ENCODE data around the gene F12.
"Not testable (repeated sequence)": the region's sequence is repeated elsewhere in the genome, so short reads cannot be mapped to it uniquely, and the experiment has no call there.

The F12 gene

DNA sequence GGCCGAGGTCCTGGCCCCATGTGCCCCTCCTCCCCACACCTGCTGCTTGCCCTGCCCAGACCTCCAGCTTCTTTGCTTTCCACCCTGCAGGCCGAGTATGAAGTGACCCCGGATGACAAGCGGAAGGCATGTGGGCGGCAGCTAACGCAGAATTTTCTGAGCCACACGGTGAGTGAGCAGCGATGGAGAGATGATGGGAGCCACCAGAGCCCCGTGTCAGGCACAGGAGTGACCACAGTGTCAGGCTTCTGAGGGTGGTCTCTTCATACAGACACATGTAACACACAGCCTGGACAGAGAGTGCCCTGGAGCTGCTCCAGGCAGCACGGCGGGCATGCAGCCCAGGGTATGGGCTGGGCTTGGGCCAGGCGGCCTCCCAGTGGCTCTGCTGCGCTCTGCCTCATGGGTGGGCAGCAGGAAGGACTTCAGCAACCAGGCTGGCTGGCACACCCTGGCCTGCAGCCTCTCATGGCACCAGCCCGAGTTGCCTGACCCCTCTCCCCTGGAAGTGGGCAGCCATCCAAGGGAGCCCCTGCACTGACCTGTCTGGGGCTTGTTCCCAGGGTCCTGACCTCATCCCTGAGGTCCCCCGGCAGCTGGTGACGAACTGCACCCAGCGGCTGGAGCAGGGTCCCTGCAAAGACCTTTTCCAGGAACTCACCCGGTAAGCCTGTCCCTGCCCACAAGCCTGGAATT lies 22.9 kb upstream of the F12 start:
- DNase-seq (ENCODE audit: low read depth) = no peak

DNA sequence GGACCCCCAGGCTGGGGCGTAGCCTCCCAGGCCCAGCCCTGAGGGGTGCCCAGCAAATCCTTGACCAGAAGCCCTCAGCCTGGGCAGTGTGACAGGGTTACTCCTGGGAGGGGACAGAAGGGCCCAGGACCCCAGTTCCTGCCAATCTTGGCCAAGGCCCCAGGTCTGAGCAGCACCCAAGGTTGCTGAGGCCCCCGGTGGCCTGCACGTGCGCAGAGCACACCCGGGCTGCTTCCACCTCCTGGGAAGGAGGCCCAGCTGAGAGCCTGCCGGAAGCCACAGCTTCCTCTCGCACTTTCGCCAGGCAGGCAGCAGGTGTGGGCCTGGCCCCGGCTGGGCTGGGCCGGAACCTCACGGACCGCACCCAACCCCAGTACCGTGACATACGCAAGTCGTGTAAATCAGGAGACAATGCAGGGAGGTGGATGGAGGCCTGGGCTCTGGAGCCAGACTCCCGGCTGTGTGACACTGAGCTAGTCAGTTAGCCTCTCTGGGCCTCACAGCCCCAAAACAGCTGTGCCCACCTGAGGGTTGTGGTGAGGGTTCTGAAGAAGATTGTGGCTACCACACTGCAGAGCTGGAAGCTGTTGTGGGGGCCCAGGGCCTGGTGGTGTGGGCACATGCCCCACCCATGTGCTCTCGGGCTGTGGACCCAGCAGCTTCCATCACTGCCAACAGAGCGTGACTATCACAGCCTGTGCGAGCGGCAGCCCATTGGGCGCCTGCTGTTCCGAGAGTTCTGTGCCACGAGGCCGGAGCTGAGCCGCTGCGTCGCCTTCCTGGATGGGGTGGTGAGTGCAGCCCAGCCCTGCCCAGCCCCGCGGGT lies 22.2 kb upstream of the F12 start:
- DNase-seq (ENCODE audit: low read depth) = no peak

GRCh38 chr5:177430972-177431316 lies 21.6 kb upstream of the F12 start:
- no peak for DNase-seq (ENCODE audit: low read depth)

- no peak for DNase-seq (ENCODE audit: low read depth)
Observed at GRCh38 chr5:177430140-177430951, 21.0 kb upstream of the F12 start.

DNA sequence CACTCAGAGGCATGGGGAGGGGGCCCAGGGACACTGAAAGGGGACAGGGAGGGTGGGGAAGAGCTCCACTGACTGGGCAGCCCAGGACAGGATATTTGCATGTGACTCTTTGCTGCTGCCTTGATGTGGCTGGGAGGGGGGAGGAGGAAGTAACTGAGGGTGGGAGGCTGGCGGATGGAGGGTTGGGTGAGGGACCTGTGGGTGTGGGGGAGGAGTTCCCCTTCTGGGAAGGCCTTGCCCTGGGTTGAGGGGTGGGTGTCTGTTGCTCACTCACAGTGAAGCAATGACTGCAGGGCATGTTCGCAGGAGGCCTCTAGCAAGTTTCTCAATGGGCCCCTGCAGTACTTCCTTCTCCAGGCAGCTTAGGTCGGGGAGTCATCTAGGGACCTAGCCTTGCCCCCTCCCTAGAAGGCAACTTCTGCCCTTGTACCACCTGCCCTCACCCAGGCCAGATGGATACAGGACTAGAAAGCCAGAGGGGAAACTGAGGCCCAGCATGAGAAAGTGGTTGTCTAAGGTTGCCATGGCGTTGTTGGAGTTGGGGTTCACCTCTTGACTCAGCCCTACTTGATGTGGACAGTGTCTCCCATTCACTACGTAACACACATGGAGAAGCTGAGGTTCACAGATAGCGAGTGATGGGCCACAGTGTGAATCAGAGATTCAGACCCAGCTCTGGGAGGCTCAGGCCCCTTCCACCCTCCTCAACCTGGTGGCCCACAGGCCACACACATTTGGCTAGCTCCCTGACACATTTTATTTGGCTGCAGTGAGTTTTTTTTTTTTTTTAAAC lies 20.1 kb upstream of the F12 start:
- no peak for DNase-seq (ENCODE audit: low read depth)

DNA sequence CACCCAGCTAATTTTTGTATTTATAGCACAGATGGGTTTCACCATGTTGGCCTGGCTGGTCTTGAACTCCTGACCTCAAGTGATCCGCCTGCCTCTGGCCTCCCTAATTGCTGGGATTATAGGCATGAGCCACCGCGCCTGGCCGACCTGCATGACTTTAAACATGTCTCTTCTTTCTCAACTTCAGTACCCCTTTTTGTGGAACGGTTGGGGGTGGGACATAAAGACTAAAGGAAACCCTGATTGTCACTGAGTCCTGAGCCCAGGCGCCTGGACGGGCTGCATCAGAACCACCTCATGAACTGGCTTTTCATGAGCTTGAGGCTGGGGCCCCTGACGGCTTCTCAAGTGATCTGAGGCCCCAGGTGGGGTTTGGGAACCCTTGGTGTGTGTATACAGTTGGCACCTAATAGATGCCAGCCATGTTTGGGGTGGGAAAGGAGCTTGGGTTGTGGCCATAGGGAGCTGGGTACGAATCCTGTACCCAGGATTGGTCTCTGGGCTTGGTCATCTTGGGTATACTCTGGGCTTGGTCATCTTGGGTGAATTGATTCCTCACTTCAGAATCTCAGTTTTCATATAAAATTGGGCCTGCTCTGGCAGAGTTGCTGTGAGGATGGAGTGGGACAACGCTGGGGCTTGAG lies 19.3 kb upstream of the F12 start:
- no peak for DNase-seq (ENCODE audit: low read depth)

DNA sequence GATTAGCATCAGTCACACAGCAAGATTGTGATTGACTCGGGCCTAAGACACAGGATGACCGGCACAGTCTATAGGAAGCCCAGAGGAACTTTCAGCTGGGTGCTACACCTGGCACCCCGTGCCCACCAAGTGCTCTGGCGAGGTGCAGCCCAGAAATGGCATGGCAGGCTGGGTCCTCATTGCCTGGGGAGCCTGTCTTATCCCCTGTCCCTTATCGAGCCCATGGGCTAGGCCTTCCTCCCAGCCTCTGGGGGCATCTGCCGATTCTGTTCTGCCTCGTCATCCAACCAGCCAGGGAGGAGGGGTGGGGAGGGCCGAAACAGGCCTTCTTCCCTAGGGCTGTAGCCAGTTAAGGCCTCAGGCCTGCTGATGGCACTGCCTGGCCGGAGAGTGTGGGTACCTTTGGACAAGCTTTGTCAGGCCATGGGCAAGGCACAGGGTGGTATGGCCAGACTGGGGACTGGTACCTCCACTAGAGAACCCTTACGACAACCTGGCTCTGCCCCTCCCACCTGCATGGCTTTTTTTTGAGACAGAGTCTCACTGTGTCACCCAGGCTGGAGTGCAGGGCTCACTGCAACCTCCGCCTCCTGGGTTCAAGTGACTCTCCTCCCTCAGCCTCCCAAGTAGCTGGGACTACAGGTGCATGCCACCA lies 18.7 kb upstream of the F12 start:
- DNase-seq (ENCODE audit: low read depth) = no peak

GRCh38 chr5:177427211-177427822 lies 18.0 kb upstream of the F12 start:
- DNase-seq (ENCODE audit: low read depth) = no peak

GRCh38 chr5:177426566-177427210 lies 17.3 kb upstream of the F12 start, which contains the start of gene GRK6:
Gene GRK6, plus strand, starts transcription at chr5:177426676. Its CDS starts 170 bp downstream, at chr5:177426846.
- DNase-seq (ENCODE audit: low read depth) = no peak

DNA sequence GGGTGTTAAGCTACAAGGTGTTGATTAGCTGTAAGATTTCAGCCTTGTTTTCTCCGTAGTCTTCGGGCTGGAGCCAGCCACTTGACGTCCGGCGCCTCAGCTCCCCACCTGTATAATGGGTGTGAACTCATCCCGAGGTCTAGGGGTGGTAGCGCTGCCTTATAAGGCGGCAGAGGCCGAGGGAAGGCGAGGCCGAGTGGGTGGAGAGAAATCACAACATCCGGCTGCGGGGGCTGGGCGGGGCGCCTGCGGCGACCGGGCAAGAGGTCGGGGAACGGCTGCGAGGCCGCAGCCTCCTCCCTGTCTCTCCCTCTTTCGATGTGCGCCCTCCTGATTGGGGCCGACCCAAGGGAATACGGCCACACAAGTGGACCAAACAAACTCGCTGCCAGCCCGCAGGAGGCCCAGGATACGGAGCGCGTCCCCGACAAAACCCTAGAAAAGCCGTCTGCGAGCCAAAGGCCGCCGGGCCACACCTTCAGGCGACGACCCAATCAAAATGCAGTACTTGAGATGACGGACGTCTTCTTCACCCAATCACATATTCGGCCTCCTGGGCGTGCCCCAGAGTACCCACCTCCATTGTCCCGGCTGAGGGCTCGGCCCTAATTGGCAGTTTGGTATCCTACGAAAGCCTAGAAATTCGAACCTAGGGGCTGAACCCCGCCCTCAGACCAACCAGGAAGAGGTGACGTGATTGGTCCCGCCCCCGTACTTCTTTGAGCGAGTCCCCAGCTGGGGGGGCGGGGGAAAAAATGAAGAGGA lies 16.6 kb upstream of the F12 start:
- DNase-seq (ENCODE audit: low read depth) = peak; percentile 100

DNA sequence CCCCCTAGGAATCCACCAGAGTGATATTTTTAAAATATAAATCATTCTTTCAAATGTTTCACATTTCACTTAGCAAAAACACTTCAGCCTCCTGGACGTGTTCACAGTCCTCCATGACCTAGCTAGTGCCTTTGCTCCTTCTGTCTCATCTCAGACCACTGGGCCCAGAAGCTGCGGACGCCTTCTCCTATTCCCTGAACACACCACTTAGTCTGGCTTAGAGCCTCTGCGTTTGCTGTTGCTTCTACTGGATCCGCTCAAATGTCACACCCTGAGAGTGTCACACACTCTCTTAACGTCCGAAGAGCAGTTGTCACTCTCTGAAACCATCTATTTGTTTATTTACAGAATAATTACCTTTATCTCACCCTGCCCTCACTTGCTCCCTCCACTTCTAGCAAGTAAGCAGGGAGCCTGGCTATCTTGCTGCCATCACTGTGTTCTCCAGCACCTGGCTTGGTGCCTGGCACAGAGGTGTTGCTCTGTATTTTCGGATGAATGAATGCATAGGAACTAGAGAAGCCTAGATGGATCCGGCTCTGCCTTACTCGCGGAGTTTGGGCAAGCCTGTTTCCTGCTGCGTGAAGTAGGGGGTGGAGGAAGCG lies 15.9 kb upstream of the F12 start:
- no peak for DNase-seq (ENCODE audit: low read depth)

GRCh38 chr5:177423671-177424070 lies 14.3 kb upstream of the F12 start:
- DNase-seq (ENCODE audit: low read depth) = no peak

GRCh38 chr5:177421062-177421798 lies 11.9 kb upstream of the F12 start:
- DNase-seq (ENCODE audit: low read depth) = no peak

- DNase-seq (ENCODE audit: low read depth) = not testable (repeated sequence)
Observed at GRCh38 chr5:177420472-177420871, 11.1 kb upstream of the F12 start.

GRCh38 chr5:177419046-177419445 lies 9.7 kb upstream of the F12 start:
- DNase-seq (ENCODE audit: low read depth) = no peak

- not testable (repeated sequence) for DNase-seq (ENCODE audit: low read depth)
Observed at GRCh38 chr5:177417081-177417480, 7.7 kb upstream of the F12 start.

DNA sequence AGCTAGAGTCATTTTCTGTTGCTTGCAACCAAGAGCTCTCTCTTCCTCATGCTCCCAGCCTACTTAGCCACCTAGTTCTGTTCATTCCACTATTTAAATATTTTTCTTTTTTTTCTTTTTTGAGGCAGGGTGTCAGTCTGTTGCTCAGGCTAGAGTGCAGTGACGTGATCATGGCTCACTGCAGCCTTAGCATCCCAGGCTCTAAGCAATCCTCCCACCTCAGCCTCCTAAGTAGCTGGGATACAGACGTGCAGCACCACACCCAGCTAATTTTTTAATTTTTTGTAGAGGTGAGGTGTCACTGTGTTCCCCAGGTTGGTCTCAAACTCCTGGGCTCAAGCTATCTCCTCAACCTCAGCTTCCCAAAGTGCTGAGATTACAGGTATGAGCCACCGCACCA lies 5.1 kb upstream of the F12 start:
- DNase-seq (ENCODE audit: low read depth) = no peak
